H9 (cell line): Measurements from ENCODE around the gene GPR173. TPM values are rescaled to one million over a fixed set of nuclear protein-coding genes. Genes with fewer than 3 reads are reported as not detected.

Experiments used
- DNase-seq: peaks from one replicate; pipeline ENCODE4 v3.0.0-alpha.2; 2017
- H2AFZ ChIP-seq: one replicate; pipeline ENCODE4 v1.6.1; 2013; ENCODE audit warnings: mild to moderate bottlenecking, low read length, control low read depth, moderate library complexity
- H2AK5ac ChIP-seq: 2 replicates; pipeline ENCODE4 v1.6.1; 2013; ENCODE audit warnings: low read length, control low read depth, mixed read lengths; ENCODE audit not compliant: insufficient read length
- H2BK120ac ChIP-seq: one replicate; pipeline ENCODE4 v1.6.1; 2013; ENCODE audit warnings: low read depth, mild to moderate bottlenecking, low read length, control low read depth, inconsistent platforms; ENCODE audit not compliant: poor library complexity, severe bottlenecking
- H2BK12ac ChIP-seq: 2 replicates; pipeline ENCODE4 v1.6.1; 2013; ENCODE audit warnings: low read length, control low read depth, mixed read lengths, low read depth; ENCODE audit not compliant: insufficient read length
- H2BK15ac ChIP-seq: 2 replicates; pipeline ENCODE4 v1.6.1; 2013; ENCODE audit warnings: low read depth, low read length, control low read depth
- H2BK20ac ChIP-seq: one replicate; pipeline ENCODE4 v1.6.1; 2013; ENCODE audit warnings: low read depth, mild to moderate bottlenecking, low read length, control low read depth, inconsistent platforms; ENCODE audit not compliant: poor library complexity, severe bottlenecking
- H2BK5ac ChIP-seq: 2 replicates; pipeline ENCODE4 v1.6.1; 2013; ENCODE audit warnings: low read length, control low read depth, mixed read lengths; ENCODE audit not compliant: insufficient read length
- H3K14ac ChIP-seq: 2 replicates; pipeline ENCODE4 v1.6.1; 2013; ENCODE audit warnings: low read length, control low read depth; ENCODE audit not compliant: insufficient read depth
- H3K18ac ChIP-seq: 2 replicates; pipeline ENCODE4 v1.6.1; 2013; ENCODE audit warnings: low read depth, mild to moderate bottlenecking, mixed read lengths, low read length, control low read depth; ENCODE audit not compliant: insufficient read length
- H3K23ac ChIP-seq: 2 replicates; pipeline ENCODE4 v1.6.1; 2013; ENCODE audit warnings: low read length, control low read depth, mixed read lengths, low read depth; ENCODE audit not compliant: insufficient read length
- H3K23me2 ChIP-seq: 2 replicates; pipeline ENCODE4 v1.6.1; 2013; ENCODE audit warnings: low read depth, mild to moderate bottlenecking, mixed read lengths, low read length, control low read depth; ENCODE audit not compliant: insufficient read length, poor library complexity, severe bottlenecking
- H3K27ac ChIP-seq: 2 replicates; pipeline ENCODE4 v1.5.1; 2013; ENCODE audit warnings: low read length, control low read depth, mixed read lengths, low read depth; ENCODE audit not compliant: insufficient read length
- H3K27me3 ChIP-seq: 2 replicates; pipeline ENCODE4 v1.6.1; 2013; ENCODE audit warnings: low read length, control low read depth, inconsistent platforms; ENCODE audit not compliant: insufficient read depth
- H3K4ac ChIP-seq: 2 replicates; pipeline ENCODE4 v1.6.1; 2013; ENCODE audit warnings: low read depth, mild to moderate bottlenecking, control low read depth, inconsistent platforms, low read length, moderate library complexity
- H3K4me1 ChIP-seq: 2 replicates; pipeline ENCODE4 v1.6.1; 2013; ENCODE audit warnings: low read length, control low read depth, inconsistent platforms; ENCODE audit not compliant: insufficient read depth
- H3K4me2 ChIP-seq: 2 replicates; pipeline ENCODE4 v1.6.1; 2013; ENCODE audit warnings: low read length, control low read depth, mixed read lengths; ENCODE audit not compliant: insufficient read length, insufficient read depth
- H3K56ac ChIP-seq: 2 replicates; pipeline ENCODE4 v1.6.1; 2013; ENCODE audit warnings: low read depth, mild to moderate bottlenecking, mixed read lengths, low read length, control low read depth; ENCODE audit not compliant: insufficient read length
- H3K79me1 ChIP-seq: 2 replicates; pipeline ENCODE4 v1.6.1; 2013; ENCODE audit warnings: low read depth, mild to moderate bottlenecking, moderate library complexity, low read length, control low read depth, inconsistent platforms; ENCODE audit not compliant: insufficient read depth, poor library complexity, severe bottlenecking
- H3K79me2 ChIP-seq: 2 replicates; pipeline ENCODE4 v1.6.1; 2013; ENCODE audit warnings: low read length, control low read depth, inconsistent platforms; ENCODE audit not compliant: insufficient read depth
- H3K9ac ChIP-seq: 2 replicates; pipeline ENCODE4 v1.6.1; 2013; ENCODE audit warnings: low read length, control low read depth, mixed read lengths; ENCODE audit not compliant: insufficient read length; ENCODE audit errors: extremely low read depth
- H3K9me3 ChIP-seq: one replicate; pipeline ENCODE4 v1.6.1; 2013; ENCODE audit warnings: low read depth, low read length, inconsistent platforms; ENCODE audit not compliant: control insufficient read depth
- H3T11ph ChIP-seq: one replicate; pipeline ENCODE4 v1.6.1; 2013; ENCODE audit warnings: mild to moderate bottlenecking, low read length, control low read depth, inconsistent platforms
- H4K20me1 ChIP-seq: one replicate; pipeline ENCODE4 v1.6.1; 2013; ENCODE audit not compliant: control insufficient read depth, insufficient read length, insufficient read depth
- H4K5ac ChIP-seq: 2 replicates; pipeline ENCODE4 v1.6.1; 2013; ENCODE audit warnings: low read depth, mild to moderate bottlenecking, mixed read lengths, low read length, control low read depth; ENCODE audit not compliant: insufficient read length
- H4K8ac ChIP-seq: replicated peaks from 2 replicates; pipeline ENCODE4 v1.6.1; 2013; ENCODE audit warnings: low read length, control low read depth, mixed read lengths, low read depth; ENCODE audit not compliant: insufficient read length
- H4K91ac ChIP-seq: 2 replicates; pipeline ENCODE4 v1.6.1; 2013; ENCODE audit warnings: low read depth, mild to moderate bottlenecking, moderate library complexity, mixed read lengths, low read length, control low read depth; ENCODE audit not compliant: insufficient read length
- H3K27ac Mint-ChIP-seq, 3 experiments: 2 replicates in 2 of 3; 3 replicates in 1 of 3; pipeline ENCODE4 v1.8.0; 2020 to 2021; ENCODE audit warnings: mixed read lengths in 3 of 3, mild to moderate bottlenecking in 1 of 3, moderate library complexity in 1 of 3
- H3K27me3 Mint-ChIP-seq: 2 replicates; pipeline ENCODE4 v1.8.0; 2021; ENCODE audit warnings: low read depth, mild to moderate bottlenecking, moderate library complexity, mixed read lengths
- H3K36me3 Mint-ChIP-seq, 3 experiments: 2 replicates in 2 of 3; 3 replicates in 1 of 3; pipeline ENCODE4 v1.8.0; 2020 to 2021; ENCODE audit warnings: low read depth in 3 of 3, mixed read lengths in 3 of 3; ENCODE audit not compliant: insufficient read depth in 1 of 3
- H3K4me1 Mint-ChIP-seq, 2 experiments: 2 replicates each; pipeline ENCODE4 v1.8.0; 2020; ENCODE audit warnings: mixed read lengths in 2 of 2
- H3K4me3 Mint-ChIP-seq, 2 experiments: 2 replicates in 1 of 2; 3 replicates in 1 of 2; pipeline ENCODE4 v1.8.0; 2020 to 2021; ENCODE audit warnings: mild to moderate bottlenecking in 2 of 2, mixed read lengths in 2 of 2, moderate library complexity in 1 of 2
- H3K9me3 Mint-ChIP-seq, 2 experiments: 2 replicates in 1 of 2; 3 replicates in 1 of 2; pipeline ENCODE4 v1.8.0; 2020; ENCODE audit warnings: mild to moderate bottlenecking in 2 of 2, mixed read lengths in 2 of 2, moderate library complexity in 1 of 2
- WGBS: extraction: QIAGEN DNeasy Blood & Tissue Kit; methylation state at CpG from one replicate; pipeline ENCODE4 v1.1.7; 2013; ENCODE audit warnings: missing lambda C conversion rate, low lambda C conversion rate, mixed read lengths; ENCODE audit not compliant: insufficient read length; ENCODE audit errors: extremely low coverage; 5-methylcytosine and 5-hydroxymethylcytosine counted together
- total RNA-seq: library from RNA; stranded (reverse); gene quantifications from 2 replicates; pipeline ENCODE4 v1.2.1, GENCODE V29; 2021
- TF ChIP-seq, protein P1 (sequence below): fragments of 200-600 bp; sonication (generic); conservative IDR thresholded peaks from 3 replicates; pipeline ENCODE4 v1.8.0; 2021; ENCODE audit warnings: antibody characterized with exemption, mild to moderate bottlenecking

GPR173 gene
- total RNA-seq, 1 experiment from 2014 or later = 5.4 TPM

DNA sequence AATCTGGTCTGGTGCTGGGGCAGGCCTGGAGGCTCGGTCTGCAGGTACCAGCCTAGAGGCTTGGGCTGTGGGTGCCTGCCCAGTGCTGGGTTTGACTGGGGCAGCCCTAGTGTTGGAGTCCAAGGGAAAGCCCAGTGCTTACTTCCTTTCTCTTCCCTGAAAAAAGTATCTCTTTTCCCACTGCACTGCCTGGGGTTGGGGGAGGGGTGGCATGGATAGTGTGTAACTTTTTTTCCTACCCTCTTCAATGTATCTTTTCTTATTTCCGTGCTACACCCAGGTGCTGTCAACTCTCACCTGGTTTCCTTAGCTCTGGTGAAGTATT is 66.9 kb downstream of the GPR173 start:
- no peak for DNase-seq
- H3K27me3 Mint-ChIP-seq = no peaks in the 10 kb centered on the region
- Histone ChIP-seq H3K14ac (no peak overlapping the region; the same call in 1 of the 2 replicates), H3K9ac (no peak overlapping the region), H3K4ac (no peak overlapping the region), H3K79me1 (no peaks in the 10 kb centered on the region), H4K20me1 (no peaks in the 10 kb centered on the region), H3K56ac (no peak overlapping the region), H3K27ac (no peak overlapping the region), H3K79me2 (no peaks in the 10 kb centered on the region), H2AK5ac (no peak overlapping the region), H3K23me2 (no peaks in the 10 kb centered on the region), H2AFZ (no peak overlapping the region), H2BK15ac (no peak overlapping the region), H2BK5ac (no peak overlapping the region), H3K4me2 (no peak overlapping the region), H3K9me3 (peaks cover 51% of the 10 kb centered on the region), H3K23ac (no peak overlapping the region), H2BK120ac (no peak overlapping the region), H3K27me3 (no peaks in the 10 kb centered on the region), H2BK12ac (no peak overlapping the region), H3T11ph (no peak overlapping the region), H4K8ac (no peak overlapping the region), H4K91ac (no peak overlapping the region), H3K18ac (no peak overlapping the region), H4K5ac (no peak overlapping the region), H3K4me1 (no peaks in the 10 kb centered on the region), H2BK20ac (no peak overlapping the region)
- H3K4me1 Mint-ChIP-seq = peaks cover 3 to 4% of the 10 kb centered on the region in 2 experiments; a peak in 1 of 4 replicates
- H3K27ac Mint-ChIP-seq = no peak overlapping the region; a peak in 2 of 7 replicates
- no peak overlapping the region for H3K4me3 Mint-ChIP-seq
- H3K36me3 Mint-ChIP-seq = peaks cover 6 to 19% (median 13%) of the 10 kb centered on the region in 3 experiments; a peak in 4 of 7 replicates
- H3K9me3 Mint-ChIP-seq = peaks cover 54 to 56% of the 10 kb centered on the region in 2 experiments
- TF ChIP-seq, protein P1, sequence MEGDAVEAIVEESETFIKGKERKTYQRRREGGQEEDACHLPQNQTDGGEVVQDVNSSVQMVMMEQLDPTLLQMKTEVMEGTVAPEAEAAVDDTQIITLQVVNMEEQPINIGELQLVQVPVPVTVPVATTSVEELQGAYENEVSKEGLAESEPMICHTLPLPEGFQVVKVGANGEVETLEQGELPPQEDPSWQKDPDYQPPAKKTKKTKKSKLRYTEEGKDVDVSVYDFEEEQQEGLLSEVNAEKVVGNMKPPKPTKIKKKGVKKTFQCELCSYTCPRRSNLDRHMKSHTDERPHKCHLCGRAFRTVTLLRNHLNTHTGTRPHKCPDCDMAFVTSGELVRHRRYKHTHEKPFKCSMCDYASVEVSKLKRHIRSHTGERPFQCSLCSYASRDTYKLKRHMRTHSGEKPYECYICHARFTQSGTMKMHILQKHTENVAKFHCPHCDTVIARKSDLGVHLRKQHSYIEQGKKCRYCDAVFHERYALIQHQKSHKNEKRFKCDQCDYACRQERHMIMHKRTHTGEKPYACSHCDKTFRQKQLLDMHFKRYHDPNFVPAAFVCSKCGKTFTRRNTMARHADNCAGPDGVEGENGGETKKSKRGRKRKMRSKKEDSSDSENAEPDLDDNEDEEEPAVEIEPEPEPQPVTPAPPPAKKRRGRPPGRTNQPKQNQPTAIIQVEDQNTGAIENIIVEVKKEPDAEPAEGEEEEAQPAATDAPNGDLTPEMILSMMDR = no peak
- WGBS = no CpG with 5 or more reads among the region's 2 CpGs
